IPS DF 6.9 (cell line): Measurements from ENCODE around the gene MIF4GD.
"Not testable (repeated sequence)": the region's sequence is repeated elsewhere in the genome, so short reads cannot be mapped to it uniquely, and the experiment has no call there.

Experiments
- DNase-seq: peaks from one replicate; pipeline ENCODE4 v3.0.0-alpha.2; 2013; ENCODE audit warnings: low read depth, low spot score
- H3K27ac ChIP-seq: one replicate; pipeline ENCODE4 v1.5.1; 2013; ENCODE audit warnings: low read length, control low read depth
- H3K27me3 ChIP-seq: 2 replicates; pipeline ENCODE4 v1.6.1; 2013; ENCODE audit warnings: mild to moderate bottlenecking, low read length; ENCODE audit not compliant: control insufficient read depth, insufficient read depth
- H3K36me3 ChIP-seq: 2 replicates; pipeline ENCODE4 v1.6.1; 2013; ENCODE audit warnings: low read length; ENCODE audit not compliant: control insufficient read depth, insufficient read depth
- H3K4me1 ChIP-seq: 2 replicates; pipeline ENCODE4 v1.6.1; 2013; ENCODE audit warnings: low read length; ENCODE audit not compliant: control insufficient read depth, insufficient read depth
- H3K4me3 ChIP-seq: 2 replicates; pipeline ENCODE4 v1.5.1; 2013; ENCODE audit warnings: mild to moderate bottlenecking, low read length
- H3K9me3 ChIP-seq: 2 replicates; pipeline ENCODE4 v1.6.1; 2013; ENCODE audit warnings: low read length, inconsistent platforms; ENCODE audit not compliant: control insufficient read depth, insufficient read depth
- WGBS: extraction: QIAGEN DNeasy Blood & Tissue Kit; methylation state at CpG from one replicate; pipeline ENCODE4 v1.1.7; 2013; ENCODE audit warnings: mixed read lengths, missing lambda C conversion rate; ENCODE audit not compliant: insufficient read length, insufficient coverage; 5-methylcytosine and 5-hydroxymethylcytosine counted together

Gene MIF4GD

DNA sequence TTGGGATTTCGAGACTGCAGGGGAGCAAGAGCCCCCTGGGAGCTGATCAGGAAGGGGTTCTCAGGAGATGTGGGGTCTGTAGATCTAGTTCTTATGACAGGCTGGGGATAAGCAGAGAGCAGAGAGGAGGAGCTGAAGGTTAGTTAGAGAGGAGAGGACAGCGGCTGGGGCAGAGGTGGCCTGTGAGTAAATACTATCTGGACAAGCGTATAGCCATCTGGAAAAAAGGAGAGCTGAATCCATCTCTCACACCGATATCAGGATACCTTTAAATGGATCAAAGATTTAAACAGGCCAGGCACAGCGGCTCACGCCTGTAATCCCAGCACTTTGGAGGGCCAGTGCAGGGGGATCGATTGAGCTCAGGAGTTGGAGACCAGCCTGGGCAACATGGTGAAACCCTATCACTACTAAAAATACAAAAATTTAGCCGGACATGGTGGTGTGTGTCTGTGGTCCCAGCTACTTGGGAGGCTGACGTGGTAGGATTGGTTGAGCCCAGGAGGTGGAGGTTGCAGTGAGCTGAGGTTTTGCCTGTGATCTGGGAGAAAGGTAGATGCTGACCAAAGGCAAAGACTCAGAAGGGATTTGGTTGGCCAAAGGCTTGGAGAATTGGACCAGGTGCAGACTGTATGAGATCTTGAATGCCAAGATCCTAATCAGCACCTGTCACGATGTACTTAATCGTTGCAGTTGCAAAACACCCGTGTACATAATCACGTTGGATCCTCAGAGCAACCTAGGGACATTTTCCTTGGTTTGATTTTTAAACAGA, 37.1 kb upstream of the MIF4GD start:
- Histone ChIP-seq H3K27ac (no peak overlapping the region), H3K9me3 (no peaks in the 10 kb centered on the region)
- WGBS = no CpG with 5 or more reads among the region's 13 CpGs

DNA sequence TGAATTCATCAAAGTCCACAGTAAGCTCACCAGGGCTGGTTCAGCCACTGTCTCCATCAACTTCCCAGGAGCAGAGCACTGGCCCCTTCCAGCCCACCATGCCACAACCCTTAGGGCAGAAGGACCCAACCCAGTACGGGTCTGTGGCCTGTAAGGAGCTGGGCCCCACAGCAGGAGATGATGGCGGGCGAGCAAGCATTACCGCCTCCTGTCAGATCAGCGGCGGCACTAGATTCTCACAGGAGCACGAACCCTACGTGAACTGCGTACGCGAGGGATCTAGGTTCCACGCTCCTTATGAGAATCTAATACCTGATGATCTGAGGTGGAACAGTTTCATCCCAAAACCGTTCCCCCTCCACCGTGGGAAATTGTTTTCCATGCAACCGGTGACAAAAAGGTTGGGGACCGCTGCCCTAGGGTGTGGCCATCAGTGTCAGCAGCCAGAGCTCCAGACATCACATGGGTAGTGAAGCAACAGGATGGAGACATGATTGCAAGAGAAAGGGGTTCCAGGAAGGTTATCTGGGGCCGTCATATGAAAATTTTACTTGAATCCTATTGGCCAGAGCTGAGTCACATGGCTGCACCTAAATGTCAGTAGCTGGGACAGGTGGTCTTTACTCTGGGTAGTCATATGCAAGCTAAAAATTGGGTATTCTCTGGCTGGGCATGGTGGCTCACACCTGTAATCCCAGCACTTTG, 30.6 kb upstream of the MIF4GD start:
- Histone ChIP-seq H3K4me1 (no peaks in the 10 kb centered on the region), H3K9me3 (no peaks in the 10 kb centered on the region), H3K27ac (no peak overlapping the region), H3K36me3 (no peaks in the 10 kb centered on the region), H3K27me3 (no peaks in the 10 kb centered on the region), H3K4me3 (no peak overlapping the region)
- no CpG with 5 or more reads among the region's 17 CpGs for WGBS
- DNase-seq = no peak

More for the DNA sequence above, 37.1 kb upstream of the MIF4GD start:
- no peak for DNase-seq
- Histone ChIP-seq H3K4me1 (no peaks in the 10 kb centered on the region), H3K27me3 (no peaks in the 10 kb centered on the region), H3K4me3 (no peak overlapping the region), H3K36me3 (no peaks in the 10 kb centered on the region)

DNA sequence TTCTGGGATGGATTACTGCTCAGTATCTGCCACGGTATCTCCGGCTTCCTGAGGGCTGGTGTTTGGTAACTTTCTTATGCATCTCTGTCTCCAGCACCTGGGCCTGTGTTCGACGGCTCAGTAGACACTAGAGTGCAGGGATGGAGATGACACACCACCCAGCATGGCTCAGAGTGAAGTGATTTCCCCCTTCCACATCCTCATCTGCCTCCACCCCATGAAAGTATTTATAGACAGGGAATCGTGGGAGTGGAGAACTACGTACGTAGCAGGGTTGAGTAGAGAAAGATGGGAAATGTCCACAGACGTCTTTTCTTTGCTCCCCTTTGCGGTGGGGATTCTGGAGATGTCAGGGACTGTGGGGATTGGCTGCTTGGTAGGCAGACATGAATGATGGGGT, 30.0 kb upstream of the MIF4GD start:
- no CpG with 5 or more reads among the region's 9 CpGs for WGBS
- no peak for DNase-seq
- Histone ChIP-seq H3K27me3 (no peaks in the 10 kb centered on the region), H3K9me3 (no peaks in the 10 kb centered on the region), H3K4me1 (no peaks in the 10 kb centered on the region), H3K27ac (no peak overlapping the region), H3K4me3 (no peak overlapping the region), H3K36me3 (no peaks in the 10 kb centered on the region)

DNA sequence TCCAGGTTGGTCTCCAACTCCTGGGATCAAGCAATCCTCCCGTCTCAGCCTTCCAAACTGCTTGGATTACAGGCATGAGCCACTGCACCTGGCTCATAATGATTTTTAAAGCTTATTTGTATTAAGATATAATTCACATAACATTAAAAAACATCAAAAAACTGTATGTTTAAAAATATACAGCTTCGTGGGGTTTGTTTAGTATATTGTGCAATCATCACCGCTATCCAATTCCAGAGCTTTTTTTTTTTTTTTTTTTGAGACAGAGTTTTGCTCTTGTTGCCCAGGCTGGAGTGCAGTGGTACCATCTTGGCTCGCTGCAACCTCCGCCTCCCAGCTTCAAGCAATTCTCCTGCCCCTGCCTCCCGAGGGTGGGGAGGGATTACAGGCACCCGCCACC, 29.2 kb upstream of the MIF4GD start:
- Histone ChIP-seq H3K9me3 (no peaks in the 10 kb centered on the region), H3K27me3 (no peaks in the 10 kb centered on the region), H3K4me3 (no peak overlapping the region), H3K4me1 (no peaks in the 10 kb centered on the region), H3K36me3 (no peaks in the 10 kb centered on the region), H3K27ac (no peak overlapping the region)
- WGBS = no CpG with 5 or more reads among the region's 7 CpGs
- no peak for DNase-seq

DNA sequence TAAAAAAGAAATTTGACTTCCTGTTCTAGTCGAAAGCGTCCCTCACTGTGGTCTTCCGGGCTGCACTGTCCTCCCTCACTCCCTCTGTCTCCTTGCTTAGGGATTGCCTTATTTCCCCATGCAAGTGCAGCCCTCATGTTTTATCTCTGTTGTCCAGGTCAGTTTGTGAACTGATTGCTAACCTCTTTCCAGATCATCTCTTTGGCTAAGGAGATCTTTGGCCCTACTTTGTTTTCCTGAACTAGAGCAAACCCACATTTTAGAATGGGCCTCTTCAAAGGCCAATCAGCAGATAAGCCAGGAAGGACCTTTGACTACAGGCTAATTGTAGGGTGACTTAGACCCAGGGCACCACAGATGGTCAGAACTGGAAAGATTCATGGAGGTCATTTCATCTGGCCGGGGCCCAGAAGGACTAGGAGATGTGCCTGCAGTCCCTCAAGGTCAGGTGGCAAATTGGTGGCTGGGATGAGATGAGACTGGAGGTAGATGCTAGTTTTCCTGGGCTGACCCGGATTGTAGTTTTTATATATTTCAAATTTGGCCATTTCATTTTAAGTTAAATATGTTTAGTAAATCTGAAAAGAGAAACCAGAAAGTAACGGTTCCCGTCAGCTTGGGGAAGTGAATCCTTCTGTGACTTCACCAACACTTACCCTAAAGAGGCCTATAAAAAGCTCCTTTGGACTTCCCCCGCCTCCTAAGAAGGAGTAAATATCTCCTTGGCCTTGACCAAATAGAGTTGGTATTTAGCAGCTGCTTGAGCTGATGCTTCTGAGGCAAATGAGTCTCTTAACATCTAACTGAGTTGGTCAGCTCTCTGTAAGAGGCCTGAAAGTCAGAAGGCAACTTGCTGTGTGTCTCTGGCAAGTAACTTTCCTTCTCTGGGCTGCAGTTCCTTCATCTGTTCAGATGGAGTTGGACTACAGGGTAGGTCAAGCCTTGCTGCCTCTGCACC, 24.4 kb upstream of the MIF4GD start:
- WGBS = no CpG with 5 or more reads among the region's 8 CpGs
- Histone ChIP-seq H3K27me3 (no peaks in the 10 kb centered on the region), H3K36me3 (no peaks in the 10 kb centered on the region), H3K4me1 (no peaks in the 10 kb centered on the region), H3K27ac (no peak overlapping the region), H3K9me3 (no peaks in the 10 kb centered on the region), H3K4me3 (no peak overlapping the region)
- no peak for DNase-seq

DNA sequence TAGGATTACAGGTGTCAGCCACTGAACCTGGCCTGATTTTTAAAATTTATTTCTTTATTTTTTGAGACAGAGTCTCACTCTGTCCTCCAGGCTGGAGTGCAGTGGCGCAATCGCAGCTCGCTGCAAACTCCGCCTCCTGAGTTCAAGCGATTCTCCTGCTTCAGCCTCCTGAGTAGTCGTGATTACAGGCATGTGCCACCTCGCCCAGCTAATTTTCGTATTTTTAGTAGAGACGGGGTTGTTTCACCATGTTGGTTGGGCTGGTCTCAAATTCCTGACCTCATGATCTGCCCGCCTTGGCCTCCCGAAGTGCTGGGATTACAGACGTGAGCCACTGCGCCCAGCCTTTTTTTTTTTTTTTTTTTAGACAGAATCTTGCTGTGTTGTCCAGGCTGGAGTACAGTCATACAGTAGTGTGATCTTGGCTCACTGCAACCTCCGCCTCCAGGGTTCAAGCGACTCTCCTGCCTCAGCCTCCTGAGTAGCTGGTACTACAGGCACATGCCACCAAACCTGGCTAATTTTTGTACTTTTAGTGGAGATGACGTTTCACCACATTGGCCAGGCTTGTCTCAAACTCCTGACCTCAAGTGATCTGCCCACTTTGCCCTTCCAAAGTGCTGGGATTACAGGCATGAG, 21.9 kb upstream of the MIF4GD start:
- H3K27me3 ChIP-seq, H3K36me3 ChIP-seq, DNase-seq, H3K4me3 ChIP-seq, H3K27ac ChIP-seq, H3K9me3 ChIP-seq, H3K4me1 ChIP-seq: not testable (repeated sequence)
- no CpG with 5 or more reads among the region's 16 CpGs for WGBS

DNA sequence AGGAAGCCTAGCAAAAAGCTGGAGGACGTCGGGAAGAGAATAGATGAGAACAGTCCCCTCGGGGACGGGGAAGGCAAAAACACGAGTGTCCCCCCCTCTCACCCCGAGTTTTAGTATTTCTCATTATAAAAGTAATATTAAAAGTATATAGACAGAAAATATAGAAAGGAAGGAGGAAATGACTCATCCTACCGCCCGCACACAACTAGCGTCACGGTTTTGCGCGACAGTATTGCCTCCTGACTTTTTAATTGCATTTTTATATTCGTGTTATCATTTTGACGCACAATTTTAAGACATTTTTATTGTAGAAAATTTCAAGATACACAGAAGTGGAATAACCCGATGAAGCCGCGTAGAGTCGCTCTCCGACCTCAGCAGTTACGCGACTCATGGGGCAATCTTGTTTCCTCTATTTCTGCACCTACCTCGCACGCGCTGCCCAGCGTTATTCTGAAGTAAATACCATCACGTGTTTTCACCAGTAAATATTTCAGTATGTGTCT, 18.9 kb upstream of the MIF4GD start:
- Histone ChIP-seq H3K9me3 (no peaks in the 10 kb centered on the region), H3K4me3 (peak overlapping the region; percentile 15; the same call in 1 of the 2 replicates), H3K36me3 (peaks cover 8% of the 10 kb centered on the region; the same call in 1 of the 2 replicates), H3K4me1 (no peaks in the 10 kb centered on the region), H3K27ac (no peak overlapping the region), H3K27me3 (no peaks in the 10 kb centered on the region)
- WGBS = no CpG with 5 or more reads among the region's 26 CpGs
- no peak for DNase-seq

DNA sequence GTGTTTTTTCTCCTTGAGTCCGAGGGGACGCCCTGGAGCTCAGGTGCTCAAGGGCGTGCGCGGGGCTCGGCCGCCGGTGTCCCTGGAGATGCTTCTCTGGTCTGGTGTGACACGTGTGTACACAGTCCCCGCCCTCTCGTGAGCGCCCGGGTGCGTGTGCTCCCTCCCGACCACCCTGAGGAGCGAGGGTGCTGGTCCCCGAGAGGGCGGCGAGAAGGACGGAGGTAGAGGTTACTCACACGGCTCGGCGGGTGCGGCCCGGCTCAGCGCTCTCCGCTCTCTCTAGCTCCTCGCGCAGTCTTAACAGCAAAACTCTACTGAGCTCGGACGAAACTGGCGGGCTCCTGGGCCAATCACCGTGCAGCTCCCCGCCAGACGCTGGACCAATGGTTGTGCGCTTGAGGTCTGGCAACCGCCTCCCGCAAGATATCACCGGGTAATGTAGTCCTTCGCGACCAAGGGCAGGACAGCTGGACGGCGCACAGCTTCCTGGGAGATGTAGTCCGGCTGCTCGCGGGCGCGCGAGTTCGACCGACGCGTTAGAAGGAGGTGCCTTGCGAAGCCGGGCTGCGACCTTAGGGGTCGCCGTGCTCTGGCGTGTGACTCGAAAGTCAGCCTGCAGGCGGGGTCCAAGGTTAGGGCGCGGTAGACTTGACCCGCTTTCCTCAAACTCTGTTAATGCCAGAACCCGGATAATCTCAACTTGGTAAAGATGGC, 18.2 kb upstream of the MIF4GD start, which contains the start of gene SLC25A19:
Gene SLC25A19, minus strand, starts transcription at position 319 of the 717 bp plus-strand sequence. CDS start 2,669 bp downstream, outside the sequence.
- H3K27ac ChIP-seq = no peak within 1 kb of the TSS
- peak; percentile 96 for DNase-seq
- peak within 1 kb of the TSS; percentile 83 for H3K4me3 ChIP-seq
- H3K9me3 ChIP-seq = no peaks in the 10 kb centered on the region
- WGBS = no CpG with 5 or more reads among the region's 65 CpGs
- no peaks in the 10 kb centered on the region for H3K27me3 ChIP-seq
- H3K4me1 ChIP-seq = no peaks in the 10 kb centered on the region
- peaks cover 8% of the 10 kb centered on the region; the same call in 1 of the 2 replicates for H3K36me3 ChIP-seq

DNA sequence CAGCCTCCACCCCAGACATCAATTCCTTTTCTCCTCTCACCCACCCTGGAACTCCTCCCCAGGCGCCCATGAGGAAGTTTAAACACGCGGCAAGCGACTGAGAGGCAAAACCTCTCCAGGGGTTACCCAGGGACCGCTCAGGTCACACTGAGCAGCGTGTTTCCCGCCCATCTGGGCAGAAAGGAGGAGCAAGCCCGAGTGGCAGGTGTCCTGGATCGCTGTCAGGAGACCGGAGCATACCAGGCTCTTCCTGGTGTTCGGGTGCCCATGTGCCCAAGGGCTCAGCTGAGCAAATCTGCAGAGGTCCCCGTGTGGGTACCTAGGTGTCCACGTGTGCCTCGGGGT, 17.7 kb upstream of the MIF4GD start:
- Histone ChIP-seq H3K4me3 (peak overlapping the region; percentile 83), H3K9me3 (no peaks in the 10 kb centered on the region), H3K27ac (no peak overlapping the region), H3K4me1 (no peaks in the 10 kb centered on the region), H3K36me3 (peaks cover 8% of the 10 kb centered on the region; the same call in 1 of the 2 replicates), H3K27me3 (no peaks in the 10 kb centered on the region)
- DNase-seq = no peak
- no CpG with 5 or more reads among the region's 14 CpGs for WGBS
